ENCODE results near the gene APOBEC3C. TPM values are rescaled to one million over a fixed set of nuclear protein-coding genes. Genes with fewer than 3 reads are reported as not detected.

The APOBEC3C gene
- polyA plus RNA-seq, 3 donors: 19.7 to 86.3 (median 69.4) TPM

DNA sequence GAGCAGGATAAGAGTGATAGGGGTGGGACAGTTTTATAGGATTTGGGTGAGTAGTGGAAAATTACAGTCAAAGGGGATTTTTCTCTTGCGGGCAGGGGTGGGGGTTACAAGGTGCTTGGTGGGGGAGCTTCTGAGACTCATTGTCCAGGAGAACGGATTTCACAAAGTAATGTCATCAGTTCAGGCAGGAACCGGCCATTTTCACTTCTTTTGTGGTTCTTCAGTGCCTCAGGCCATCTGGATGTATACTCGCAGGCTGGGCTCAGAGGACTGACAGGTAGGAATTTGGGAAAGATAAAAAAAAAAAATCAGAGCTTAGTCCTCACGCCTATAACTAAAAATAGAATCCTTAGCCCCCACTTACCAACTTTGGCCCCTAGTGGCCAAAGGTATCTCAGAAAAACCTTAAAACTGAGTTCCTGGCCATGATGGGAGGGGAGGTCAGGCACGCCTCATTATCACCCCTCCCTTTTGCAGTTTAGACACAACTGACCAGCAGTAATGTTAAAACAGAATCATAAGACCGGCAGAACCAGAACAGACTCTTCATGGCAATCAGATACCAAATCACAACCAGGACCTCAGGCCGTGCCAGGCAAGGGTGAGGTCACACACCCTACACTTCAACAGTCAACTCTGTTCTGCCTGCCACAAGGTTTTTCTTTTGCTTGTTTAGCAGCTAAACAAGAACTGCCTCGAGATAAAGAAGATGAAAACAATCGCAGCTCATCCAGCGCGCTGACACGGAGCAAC is 54.2 kb downstream of the APOBEC3C start:
- Histone ChIP-seq H3K9ac (ENCODE audit: insufficient read depth, low read length, poor library complexity, severe bottlenecking) (no peak overlapping the region), H3K4me3 (replicated peaks in 1 of 3; ENCODE audit: low read depth in 2 of 3, low read length in 3 of 3) (no peak overlapping the region), H3K9me3 (replicated peaks in 1 of 2; ENCODE audit: control insufficient read depth in 1 of 2, insufficient read depth in 1 of 2, low read length in 2 of 2) (no peaks in the 10 kb centered on the region), H3K4me2 (replicated peaks; ENCODE audit: extremely low read depth, low read length, poor library complexity, severe bottlenecking) (no peak overlapping the region), H3K27ac (ENCODE audit: low read depth in 1 of 2, low read length in 2 of 2) (no peak overlapping the region), H2AFZ (ENCODE audit: insufficient read depth, low read depth, low read length, poor library complexity, severe bottlenecking) (no peak overlapping the region), H3K4me1 (ENCODE audit: control insufficient read depth in 1 of 2, insufficient read depth in 2 of 2, low read length in 2 of 2) (peaks cover 19 to 25% of the 10 kb centered on the region in 2 donors), H4K20me1 (ENCODE audit: insufficient read depth, low read length) (no peaks in the 10 kb centered on the region), H3K36me3 (replicated peaks in 1 of 2; ENCODE audit: control insufficient read depth in 1 of 2, insufficient read depth in 2 of 2, low read length in 2 of 2) (no peaks in the 10 kb centered on the region), H3K27me3 (ENCODE audit: control insufficient read depth in 2 of 2, insufficient read depth in 2 of 2, low read length in 2 of 2) (no peaks in the 10 kb centered on the region), H3K79me2 (ENCODE audit: insufficient read depth, low read length) (no peaks in the 10 kb centered on the region)
- WGBS (ENCODE audit: insufficient coverage): 89% methylated on average over 9 of the region's 13 CpGs
- Mint-ChIP-seq H3K27me3 (ENCODE audit: low read depth in 3 of 3) (peaks cover 0 to 4% (median 4%) of the 10 kb centered on the region in 3 donors), H3K36me3 (no peaks in the 10 kb centered on the region), H3K4me3 (no peak overlapping the region), H3K4me1 (peaks cover 14% of the 10 kb centered on the region), H3K9me3 (no peaks in the 10 kb centered on the region), H3K27ac (peak overlapping the region in 1 of 7 donors; percentile 27)
- intact Hi-C loops (cut with micrococcal nuclease): no loop called here
- DNase-seq: no peak
- TF ChIP-seq, protein P1, sequence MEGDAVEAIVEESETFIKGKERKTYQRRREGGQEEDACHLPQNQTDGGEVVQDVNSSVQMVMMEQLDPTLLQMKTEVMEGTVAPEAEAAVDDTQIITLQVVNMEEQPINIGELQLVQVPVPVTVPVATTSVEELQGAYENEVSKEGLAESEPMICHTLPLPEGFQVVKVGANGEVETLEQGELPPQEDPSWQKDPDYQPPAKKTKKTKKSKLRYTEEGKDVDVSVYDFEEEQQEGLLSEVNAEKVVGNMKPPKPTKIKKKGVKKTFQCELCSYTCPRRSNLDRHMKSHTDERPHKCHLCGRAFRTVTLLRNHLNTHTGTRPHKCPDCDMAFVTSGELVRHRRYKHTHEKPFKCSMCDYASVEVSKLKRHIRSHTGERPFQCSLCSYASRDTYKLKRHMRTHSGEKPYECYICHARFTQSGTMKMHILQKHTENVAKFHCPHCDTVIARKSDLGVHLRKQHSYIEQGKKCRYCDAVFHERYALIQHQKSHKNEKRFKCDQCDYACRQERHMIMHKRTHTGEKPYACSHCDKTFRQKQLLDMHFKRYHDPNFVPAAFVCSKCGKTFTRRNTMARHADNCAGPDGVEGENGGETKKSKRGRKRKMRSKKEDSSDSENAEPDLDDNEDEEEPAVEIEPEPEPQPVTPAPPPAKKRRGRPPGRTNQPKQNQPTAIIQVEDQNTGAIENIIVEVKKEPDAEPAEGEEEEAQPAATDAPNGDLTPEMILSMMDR (IDR thresholded peaks at IDR 0.05): no peak

Other genes with a start within 250 kb of the APOBEC3C start
- 1 to 10 TPM; 8.9 to 9.3 (median 9.0) TPM for gene DNAL4, start 220.1 kb upstream of the APOBEC3C start, polyA plus RNA-seq
- under 1 TPM in 1 of 3 donors, not detected in 2; 0.04 TPM for gene NPTXR, start 170.2 kb upstream of the APOBEC3C start, polyA plus RNA-seq
- 10 to 100 TPM in 1 of 3 donors, 1 to 10 TPM in 2; 2.1 to 26.7 (median 5.0) TPM for gene CBX6, start 142.0 kb upstream of the APOBEC3C start, polyA plus RNA-seq
- 100 to 1,000 TPM; 233 to 845 (median 247) TPM for gene APOBEC3A, start 56.6 kb upstream of the APOBEC3C start, polyA plus RNA-seq
- gene APOBEC3B, start 31.9 kb upstream of the APOBEC3C start, polyA plus RNA-seq: 10 to 100 TPM in 2 of 3 donors, under 1 TPM in 1; 0.40 to 48.2 (median 12.6) TPM
- 1 to 10 TPM; 1.7 to 4.3 (median 2.0) TPM for gene APOBEC3D, start 6.9 kb downstream of the APOBEC3C start, polyA plus RNA-seq
- gene APOBEC3F, start 26.6 kb downstream of the APOBEC3C start, polyA plus RNA-seq: 1 to 10 TPM; 4.1 to 8.0 (median 4.4) TPM
- gene APOBEC3G, start 63.0 kb downstream of the APOBEC3C start, polyA plus RNA-seq: 10 to 100 TPM; 33.3 to 73.6 (median 64.5) TPM
- under 1 TPM in 1 of 3 donors, not detected in 2; 0.28 TPM for gene APOBEC3H, start 83.0 kb downstream of the APOBEC3C start, polyA plus RNA-seq
- 10 to 100 TPM in 1 of 3 donors, 1 to 10 TPM in 2; 3.1 to 18.0 (median 4.0) TPM for gene CBX7, start 138.4 kb downstream of the APOBEC3C start, polyA plus RNA-seq
- under 1 TPM in 1 of 3 donors, not detected in 2; 0.15 TPM for gene PDGFB, start 230.7 kb downstream of the APOBEC3C start, polyA plus RNA-seq

Data from CD14-positive monocyte (primary cell).